Measurements from ENCODE around the gene CIZ1. TPM values are rescaled to one million over a fixed set of nuclear protein-coding genes. Genes with fewer than 3 reads are reported as not detected.

Gene CIZ1
- polyA plus RNA-seq, 1 experiment = 26.9 TPM

- peaks cover 3% of the 10 kb centered on the region; the same call in 1 of the 2 replicates for H3K9me3 ChIP-seq (ENCODE audit: control insufficient read depth, insufficient read depth, low read length)
- CTCF ChIA-PET = interaction anchor here (1.1 to 4.0 kb wide), 2 partner anchors 8 to 15 kb away, joined by 3 to 53 read pairs; no protein-coding TSS in a partner anchor
- H3K4me3 ChIP-seq (ENCODE audit: low read depth, low read length) = peak overlapping the region; percentile 27
- H3K27me3 ChIP-seq (ENCODE audit: control insufficient read depth, insufficient read depth, low read length) = no peaks in the 10 kb centered on the region
- POLR2A ChIA-PET = no interaction called here
- no peak for TF ChIP-seq CTCF (IDR thresholded peaks at IDR 0.05; ENCODE audit: low read depth, low read length)
- no peak for DNase-seq (ENCODE audit: low read depth, low spot score)
- H3K27ac ChIP-seq (ENCODE audit: low read depth, low read length) = no peak overlapping the region
Measured at GRCh38 chr9:128125580-128126354, 65.6 kb downstream of the CIZ1 start.

GRCh38 chr9:128124873-128125579 lies 66.3 kb downstream of the CIZ1 start:
- peak; percentile 15 for DNase-seq (ENCODE audit: low read depth, low spot score)
- Histone ChIP-seq H3K27me3 (ENCODE audit: control insufficient read depth, insufficient read depth, low read length) (no peaks in the 10 kb centered on the region), H3K27ac (ENCODE audit: low read depth, low read length) (no peak overlapping the region), H3K4me3 (ENCODE audit: low read depth, low read length) (no peak overlapping the region), H3K9me3 (ENCODE audit: control insufficient read depth, insufficient read depth, low read length) (peaks cover 3% of the 10 kb centered on the region; the same call in 1 of the 2 replicates)
- POLR2A ChIA-PET = interaction anchor here (0.6 kb wide), 2 partner anchors 14 to 130 kb away, joined by 5 to 7 read pairs; no protein-coding TSS in a partner anchor
- CTCF ChIA-PET = interaction anchor here (0.6 to 4.0 kb wide), 7 partner anchors 7 to 183 kb away, joined by 3 to 53 read pairs (median 4); no protein-coding TSS in a partner anchor
- TF ChIP-seq CTCF (IDR thresholded peaks at IDR 0.05; ENCODE audit: low read depth, low read length) = peak; percentile 72

- Histone ChIP-seq H3K27me3 (ENCODE audit: control insufficient read depth, insufficient read depth, low read length) (no peaks in the 10 kb centered on the region), H3K9me3 (ENCODE audit: control insufficient read depth, insufficient read depth, low read length) (peaks cover 3% of the 10 kb centered on the region; the same call in 1 of the 2 replicates), H3K4me3 (ENCODE audit: low read depth, low read length) (no peak overlapping the region), H3K27ac (ENCODE audit: low read depth, low read length) (no peak overlapping the region)
- POLR2A ChIA-PET = interaction anchor here (0.6 kb wide), 1 partner anchor 130 kb away, joined by 5 read pairs; no protein-coding TSS in a partner anchor
- TF ChIP-seq CTCF (IDR thresholded peaks at IDR 0.05; ENCODE audit: low read depth, low read length) = no peak
- CTCF ChIA-PET = interaction anchor here (0.6 to 1.1 kb wide), 6 partner anchors 8 to 182 kb away, joined by 3 to 10 read pairs (median 4); no protein-coding TSS in a partner anchor
- DNase-seq (ENCODE audit: low read depth, low spot score) = no peak
Measured at GRCh38 chr9:128124451-128124850, 66.9 kb downstream of the CIZ1 start.

GRCh38 chr9:128123451-128124080 lies 67.8 kb downstream of the CIZ1 start:
- no peak for DNase-seq (ENCODE audit: low read depth, low spot score)
- H3K9me3 ChIP-seq (ENCODE audit: control insufficient read depth, insufficient read depth, low read length) = no peaks in the 10 kb centered on the region; the same call in 1 of the 2 replicates
- no peak overlapping the region for H3K4me3 ChIP-seq (ENCODE audit: low read depth, low read length)
- CTCF ChIA-PET = no interaction called here
- no peaks in the 10 kb centered on the region for H3K27me3 ChIP-seq (ENCODE audit: control insufficient read depth, insufficient read depth, low read length)
- H3K27ac ChIP-seq (ENCODE audit: low read depth, low read length) = no peak overlapping the region
- POLR2A ChIA-PET = no interaction called here
- no peak for TF ChIP-seq CTCF (IDR thresholded peaks at IDR 0.05; ENCODE audit: low read depth, low read length)
